ENCODE data around the gene ACER1. TPM values are rescaled to one million over a fixed set of nuclear protein-coding genes. Genes with fewer than 3 reads are reported as not detected.

ACER1 gene
- total and polyA plus RNA-seq, 2 of the 13 experiments (the other 11 are each of a cell fraction or from before 2014, with no cell fraction given): not detected

DNA sequence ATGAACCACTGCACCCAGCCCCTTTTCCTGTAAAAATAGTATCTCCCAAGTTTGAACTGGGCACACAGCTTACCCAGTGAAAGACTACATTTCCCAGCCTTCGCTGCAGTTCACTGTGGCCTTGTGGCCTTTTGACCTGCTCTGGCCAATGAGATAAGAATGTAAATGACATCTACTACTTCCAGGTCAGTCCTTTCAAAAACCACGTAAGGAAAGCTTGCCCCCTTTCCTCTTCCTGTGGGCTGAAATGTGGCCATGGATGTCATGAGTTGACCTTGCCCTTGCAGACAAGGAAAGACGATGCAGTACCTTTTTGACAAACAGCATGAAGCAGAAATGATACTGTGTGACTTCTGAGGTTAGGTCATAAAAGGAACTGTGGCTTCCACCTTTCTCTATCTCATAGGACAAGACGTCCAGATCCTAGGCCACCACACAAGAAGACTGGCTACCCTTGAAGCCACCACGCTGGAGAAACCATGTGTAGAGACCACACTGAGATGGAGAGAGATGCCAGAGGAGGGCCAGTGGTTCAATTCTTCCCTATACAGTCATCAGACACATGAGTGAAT lies 19.9 kb downstream of the ACER1 start:
- Histone ChIP-seq H3K4me2 (ENCODE audit: low read depth, low read length) (no peak overlapping the region), H3K27me3 (ENCODE audit: control insufficient read depth in 1 of 2, insufficient read depth in 2 of 2, low read length in 2 of 2) (peaks cover 1 to 13% of the 10 kb centered on the region in 2 experiments), H3K4me1 (ENCODE audit: insufficient read depth, low read length) (no peaks in the 10 kb centered on the region), H3K4me3 (replicated peaks in 1 of 3; ENCODE audit: insufficient read depth in 1 of 3, low read depth in 2 of 3, low read length in 3 of 3) (no peak overlapping the region), H4K20me1 (ENCODE audit: insufficient read depth, low read length) (no peaks in the 10 kb centered on the region), H3K9ac (ENCODE audit: insufficient read depth, low read depth, low read length) (no peak overlapping the region), H3K27ac (ENCODE audit: extremely low read length, insufficient read depth, low read length) (no peak overlapping the region), H3K79me2 (ENCODE audit: insufficient read depth, low read length) (no peaks in the 10 kb centered on the region), H2AFZ (ENCODE audit: low read length) (no peak overlapping the region), H3K36me3 (replicated peaks in 1 of 2; ENCODE audit: control insufficient read depth in 1 of 2, insufficient read depth in 2 of 2, low read length in 2 of 2) (no peaks in the 10 kb centered on the region), H3K9me3 (ENCODE audit: low read length) (peaks cover 5% of the 10 kb centered on the region; the same call in 1 of the 2 replicates)
- ATAC-seq (no peak), DNase-seq (ENCODE audit: low spot score) (no peak), FAIRE-seq (no peak)
- in situ Hi-C loops (cut with HindIII; ENCODE audit: extremely low pct_ligation_motif_present, low pct_unique_long_range_greater_than_20kb): loop anchor here (25.0 kb wide), 1 partner anchor 276 kb away; no protein-coding TSS in a partner anchor
- CTCF ChIA-PET (ENCODE audit: low intra/inter-chr PET ratio, low total read pairs): no interaction called here
- POLR2A ChIA-PET: no interaction called here
- TF ChIP-seq MAZ (IDR thresholded peaks at IDR 0.05; ENCODE audit: borderline replicate concordance, low read depth, low read length) (no peak), MAZ (CRISPR knock-in tag; IDR thresholded peaks at IDR 0.05; ENCODE audit: low read depth) (no peak), ATF1 (CRISPR knock-in tag; IDR thresholded peaks at IDR 0.05) (peak; percentile 46; the same call in 1 of the 2 replicates), ZNF143 (CRISPR knock-in tag; IDR thresholded peaks at IDR 0.05) (peak; percentile 82), NR2F1 (CRISPR knock-in tag; IDR thresholded peaks at IDR 0.05) (peak in 1 of 2 experiments; percentile 55; a peak in 1 of 4 replicates), NR2C2 (CRISPR knock-in tag; IDR thresholded peaks at IDR 0.05; ENCODE audit: borderline replicate concordance) (peak; percentile 98), ZNF160 (CRISPR knock-in tag; IDR thresholded peaks at IDR 0.05) (no peak), THAP11 (CRISPR knock-in tag; IDR thresholded peaks at IDR 0.05) (peak; percentile 95), NR2F6 (IDR thresholded peaks at IDR 0.05) (0 out of 2 replicates have a peak, but pooled peaks have one; percentile 50), NR2F6 (CRISPR knock-in tag; IDR thresholded peaks at IDR 0.05) (no peak; the same call in 1 of the 2 replicates), GPN1 (CRISPR knock-in tag; IDR thresholded peaks at IDR 0.05; ENCODE audit: borderline replicate concordance) (no peak), HIVEP1 (CRISPR knock-in tag; IDR thresholded peaks at IDR 0.05) (no peak), SETDB1 (CRISPR knock-in tag; IDR thresholded peaks at IDR 0.05; ENCODE audit: borderline replicate concordance) (0 out of 2 replicates have a peak, but pooled peaks have one; percentile 57), HNRNPL (IDR thresholded peaks at IDR 0.05; ENCODE audit: low read depth, low read length) (no peak), GABPB1 (CRISPR knock-in tag; IDR thresholded peaks at IDR 0.05) (peak; percentile 62), GABPA (IDR thresholded peaks at IDR 0.05; ENCODE audit: low read depth, low read length) (0 out of 2 replicates have a peak, but pooled peaks have one; percentile 6), GABPA (CRISPR knock-in tag; IDR thresholded peaks at IDR 0.05; ENCODE audit: low read depth) (peak; percentile 87), DNMT3B (CRISPR knock-in tag; conservative IDR thresholded peaks at IDR 0.05) (no peak), NFYB (CRISPR knock-in tag; IDR thresholded peaks at IDR 0.05) (peak; percentile 45)
- TF ChIP-seq, protein P1, sequence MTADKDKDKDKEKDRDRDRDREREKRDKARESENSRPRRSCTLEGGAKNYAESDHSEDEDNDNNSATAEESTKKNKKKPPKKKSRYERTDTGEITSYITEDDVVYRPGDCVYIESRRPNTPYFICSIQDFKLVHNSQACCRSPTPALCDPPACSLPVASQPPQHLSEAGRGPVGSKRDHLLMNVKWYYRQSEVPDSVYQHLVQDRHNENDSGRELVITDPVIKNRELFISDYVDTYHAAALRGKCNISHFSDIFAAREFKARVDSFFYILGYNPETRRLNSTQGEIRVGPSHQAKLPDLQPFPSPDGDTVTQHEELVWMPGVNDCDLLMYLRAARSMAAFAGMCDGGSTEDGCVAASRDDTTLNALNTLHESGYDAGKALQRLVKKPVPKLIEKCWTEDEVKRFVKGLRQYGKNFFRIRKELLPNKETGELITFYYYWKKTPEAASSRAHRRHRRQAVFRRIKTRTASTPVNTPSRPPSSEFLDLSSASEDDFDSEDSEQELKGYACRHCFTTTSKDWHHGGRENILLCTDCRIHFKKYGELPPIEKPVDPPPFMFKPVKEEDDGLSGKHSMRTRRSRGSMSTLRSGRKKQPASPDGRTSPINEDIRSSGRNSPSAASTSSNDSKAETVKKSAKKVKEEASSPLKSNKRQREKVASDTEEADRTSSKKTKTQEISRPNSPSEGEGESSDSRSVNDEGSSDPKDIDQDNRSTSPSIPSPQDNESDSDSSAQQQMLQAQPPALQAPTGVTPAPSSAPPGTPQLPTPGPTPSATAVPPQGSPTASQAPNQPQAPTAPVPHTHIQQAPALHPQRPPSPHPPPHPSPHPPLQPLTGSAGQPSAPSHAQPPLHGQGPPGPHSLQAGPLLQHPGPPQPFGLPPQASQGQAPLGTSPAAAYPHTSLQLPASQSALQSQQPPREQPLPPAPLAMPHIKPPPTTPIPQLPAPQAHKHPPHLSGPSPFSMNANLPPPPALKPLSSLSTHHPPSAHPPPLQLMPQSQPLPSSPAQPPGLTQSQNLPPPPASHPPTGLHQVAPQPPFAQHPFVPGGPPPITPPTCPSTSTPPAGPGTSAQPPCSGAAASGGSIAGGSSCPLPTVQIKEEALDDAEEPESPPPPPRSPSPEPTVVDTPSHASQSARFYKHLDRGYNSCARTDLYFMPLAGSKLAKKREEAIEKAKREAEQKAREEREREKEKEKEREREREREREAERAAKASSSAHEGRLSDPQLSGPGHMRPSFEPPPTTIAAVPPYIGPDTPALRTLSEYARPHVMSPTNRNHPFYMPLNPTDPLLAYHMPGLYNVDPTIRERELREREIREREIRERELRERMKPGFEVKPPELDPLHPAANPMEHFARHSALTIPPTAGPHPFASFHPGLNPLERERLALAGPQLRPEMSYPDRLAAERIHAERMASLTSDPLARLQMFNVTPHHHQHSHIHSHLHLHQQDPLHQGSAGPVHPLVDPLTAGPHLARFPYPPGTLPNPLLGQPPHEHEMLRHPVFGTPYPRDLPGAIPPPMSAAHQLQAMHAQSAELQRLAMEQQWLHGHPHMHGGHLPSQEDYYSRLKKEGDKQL (CRISPR knock-in tag; IDR thresholded peaks at IDR 0.05; ENCODE audit: low read depth): no peak
- no TSS peak for BruUV-seq (replicated peaks)
- WGBS (ENCODE audit: low lambda C conversion rate): 40% methylated on average over 5 of the region's 5 CpGs
- intact Hi-C loops (cut with micrococcal nuclease; ENCODE audit: unreplicated experiment): no loop called here
